Measurements from ENCODE around the gene ENPP1.
"Not testable (repeated sequence)": the region's sequence is repeated elsewhere in the genome, so short reads cannot be mapped to it uniquely, and the experiment has no call there.

Gene ENPP1

GRCh38 chr6:131911951-131912350 lies 104.1 kb downstream of the ENPP1 start:
- H3K4me3 ChIP-seq = peak overlapping the region; percentile 55
- TF ChIP-seq EZH2 (IDR thresholded peaks at IDR 0.05) (no peak), FOXP2 (optimal IDR thresholded peaks at IDR 0.05; ENCODE audit: control extremely low read depth, extremely low read length, insufficient read depth) (no peak), POLR2AphosphoS5 (IDR thresholded peaks at IDR 0.05; ENCODE audit: borderline replicate concordance, low read depth, low read length) (peak; percentile 22; the same call in 1 of the 2 replicates)
- no peak overlapping the region for H3K9ac ChIP-seq (ENCODE audit: insufficient read length)
- peak; percentile 28 for DNase-seq (ENCODE audit: low read depth, low spot score)
- H3K9me3 ChIP-seq (ENCODE audit: low read depth, low read length) = no peaks in the 10 kb centered on the region
- no peak overlapping the region for H3K27ac ChIP-seq
- no peaks in the 10 kb centered on the region for H3K36me3 ChIP-seq (ENCODE audit: insufficient read depth, low read length)

- TF ChIP-seq EZH2 (IDR thresholded peaks at IDR 0.05) = no peak
- no peak for TF ChIP-seq FOXP2 (optimal IDR thresholded peaks at IDR 0.05; ENCODE audit: control extremely low read depth, extremely low read length, insufficient read depth)
- no peak for TF ChIP-seq POLR2AphosphoS5 (IDR thresholded peaks at IDR 0.05; ENCODE audit: borderline replicate concordance, low read depth, low read length)
- no peak for DNase-seq (ENCODE audit: low read depth, low spot score)
- no peak overlapping the region for H3K9ac ChIP-seq (ENCODE audit: insufficient read length)
- H3K9me3 ChIP-seq (ENCODE audit: low read depth, low read length) = no peaks in the 10 kb centered on the region
- H3K36me3 ChIP-seq (ENCODE audit: insufficient read depth, low read length) = no peaks in the 10 kb centered on the region
- no peak overlapping the region for H3K27ac ChIP-seq
- H3K4me3 ChIP-seq = no peak overlapping the region
These were observed 106.4 kb downstream of the ENPP1 start for GRCh38 chr6:131914234-131914633.

GRCh38 chr6:131914967-131915751 lies 107.3 kb downstream of the ENPP1 start:
- TF ChIP-seq FOXP2 (optimal IDR thresholded peaks at IDR 0.05; ENCODE audit: control extremely low read depth, extremely low read length, insufficient read depth) (no peak), EZH2 (IDR thresholded peaks at IDR 0.05) (no peak), POLR2AphosphoS5 (IDR thresholded peaks at IDR 0.05; ENCODE audit: borderline replicate concordance, low read depth, low read length) (no peak)
- no peak overlapping the region for H3K4me3 ChIP-seq
- H3K36me3 ChIP-seq (ENCODE audit: insufficient read depth, low read length) = no peaks in the 10 kb centered on the region

GRCh38 chr6:131916091-131916796 lies 108.4 kb downstream of the ENPP1 start:
- DNase-seq (ENCODE audit: low read depth, low spot score); H3K4me3 ChIP-seq; H3K36me3 ChIP-seq (ENCODE audit: insufficient read depth, low read length); H3K9me3 ChIP-seq (ENCODE audit: low read depth, low read length); H3K9ac ChIP-seq (ENCODE audit: insufficient read length); H3K27ac ChIP-seq: not testable (repeated sequence)

More at GRCh38 chr6:131914967-131915751, 107.3 kb downstream of the ENPP1 start:
- peak; percentile 66 for DNase-seq (ENCODE audit: low read depth, low spot score)
- Histone ChIP-seq H3K9ac (ENCODE audit: insufficient read length) (no peak overlapping the region), H3K27ac (no peak overlapping the region), H3K9me3 (ENCODE audit: low read depth, low read length) (no peaks in the 10 kb centered on the region)

- Histone ChIP-seq H3K9ac (ENCODE audit: insufficient read length) (no peak overlapping the region), H3K4me3 (no peak overlapping the region), H3K36me3 (ENCODE audit: insufficient read depth, low read length) (no peaks in the 10 kb centered on the region), H3K27ac (no peak overlapping the region), H3K9me3 (ENCODE audit: low read depth, low read length) (no peaks in the 10 kb centered on the region)
- no peak for DNase-seq (ENCODE audit: low read depth, low spot score)
- TF ChIP-seq FOXP2 (optimal IDR thresholded peaks at IDR 0.05; ENCODE audit: control extremely low read depth, extremely low read length, insufficient read depth) = no peak
- TF ChIP-seq EZH2 (IDR thresholded peaks at IDR 0.05) = no peak
- TF ChIP-seq POLR2AphosphoS5 (IDR thresholded peaks at IDR 0.05; ENCODE audit: borderline replicate concordance, low read depth, low read length) = no peak
These were observed 109.0 kb downstream of the ENPP1 start for GRCh38 chr6:131916847-131917246.

- Histone ChIP-seq H3K36me3 (ENCODE audit: insufficient read depth, low read length) (no peaks in the 10 kb centered on the region), H3K4me3 (no peak overlapping the region), H3K27ac (no peak overlapping the region), H3K9ac (ENCODE audit: insufficient read length) (no peak overlapping the region), H3K9me3 (ENCODE audit: low read depth, low read length) (no peaks in the 10 kb centered on the region)
- DNase-seq (ENCODE audit: low read depth, low spot score) = no peak
- no peak for TF ChIP-seq FOXP2 (optimal IDR thresholded peaks at IDR 0.05; ENCODE audit: control extremely low read depth, extremely low read length, insufficient read depth)
These were observed 109.5 kb downstream of the ENPP1 start for GRCh38 chr6:131917318-131917717.

- Histone ChIP-seq H3K27ac (no peak overlapping the region), H3K4me3 (no peak overlapping the region)
- TF ChIP-seq EZH2 (IDR thresholded peaks at IDR 0.05) = no peak
- no peak for TF ChIP-seq FOXP2 (optimal IDR thresholded peaks at IDR 0.05; ENCODE audit: control extremely low read depth, extremely low read length, insufficient read depth)
- TF ChIP-seq POLR2AphosphoS5 (IDR thresholded peaks at IDR 0.05; ENCODE audit: borderline replicate concordance, low read depth, low read length) = no peak
These were observed 110.2 kb downstream of the ENPP1 start for GRCh38 chr6:131917763-131918649.

GRCh38 chr6:131918650-131919355 lies 111.0 kb downstream of the ENPP1 start:
- no peak overlapping the region for H3K27ac ChIP-seq
- no peak overlapping the region for H3K9ac ChIP-seq (ENCODE audit: insufficient read length)
- TF ChIP-seq FOXP2 (optimal IDR thresholded peaks at IDR 0.05; ENCODE audit: control extremely low read depth, extremely low read length, insufficient read depth) (no peak), EZH2 (IDR thresholded peaks at IDR 0.05) (no peak), POLR2AphosphoS5 (IDR thresholded peaks at IDR 0.05; ENCODE audit: borderline replicate concordance, low read depth, low read length) (no peak)
- no peak overlapping the region for H3K4me3 ChIP-seq
- H3K9me3 ChIP-seq (ENCODE audit: low read depth, low read length) = no peaks in the 10 kb centered on the region
- H3K36me3 ChIP-seq (ENCODE audit: insufficient read depth, low read length) = no peaks in the 10 kb centered on the region
- DNase-seq (ENCODE audit: low read depth, low spot score) = no peak

More at GRCh38 chr6:131917763-131918649, 110.2 kb downstream of the ENPP1 start:
- Histone ChIP-seq H3K36me3 (ENCODE audit: insufficient read depth, low read length) (no peaks in the 10 kb centered on the region), H3K9me3 (ENCODE audit: low read depth, low read length) (no peaks in the 10 kb centered on the region), H3K9ac (ENCODE audit: insufficient read length) (no peak overlapping the region)
- DNase-seq (ENCODE audit: low read depth, low spot score) = no peak
